ENCODE results near the gene PLXNA4. TPM values are rescaled to one million over a fixed set of nuclear protein-coding genes. Genes with fewer than 3 reads are reported as not detected.

The PLXNA4 gene
- total RNA-seq, 1 donor from 2014 or later = 16.2 TPM

- Mint-ChIP-seq H3K36me3 (ENCODE audit: unreplicated experiment) (no peaks in the 10 kb centered on the region), H3K4me1 (ENCODE audit: low read depth, unreplicated experiment) (peaks cover 10% of the 10 kb centered on the region), H3K4me3 (ENCODE audit: unreplicated experiment) (no peak overlapping the region), H3K9me3 (ENCODE audit: unreplicated experiment) (peaks cover 3% of the 10 kb centered on the region), H3K27me3 (ENCODE audit: unreplicated experiment) (peaks cover 6% of the 10 kb centered on the region), H3K27ac (ENCODE audit: unreplicated experiment) (no peak overlapping the region)
- no peak for DNase-seq
- TF ChIP-seq CTCF (IDR thresholded peaks at IDR 0.05; ENCODE audit: partially characterized antibody, unreplicated experiment) = no peak
Observed at GRCh38 chr7:132091706-132092105, 484.6 kb downstream of the PLXNA4 start.

- DNase-seq = no peak
- no peak overlapping the region for H3K4me3 Mint-ChIP-seq (ENCODE audit: unreplicated experiment)
- peaks cover 7% of the 10 kb centered on the region for H3K4me1 Mint-ChIP-seq (ENCODE audit: low read depth, unreplicated experiment)
- H3K9me3 Mint-ChIP-seq (ENCODE audit: unreplicated experiment) = peaks cover 3% of the 10 kb centered on the region
- H3K36me3 Mint-ChIP-seq (ENCODE audit: unreplicated experiment) = no peaks in the 10 kb centered on the region
- no peak overlapping the region for H3K27ac Mint-ChIP-seq (ENCODE audit: unreplicated experiment)
- H3K27me3 Mint-ChIP-seq (ENCODE audit: unreplicated experiment) = peaks cover 6% of the 10 kb centered on the region
- TF ChIP-seq CTCF (IDR thresholded peaks at IDR 0.05; ENCODE audit: partially characterized antibody, unreplicated experiment) = no peak
Observed at GRCh38 chr7:132090444-132090843, 485.8 kb downstream of the PLXNA4 start.

GRCh38 chr7:132089356-132089755 is 486.9 kb downstream of the PLXNA4 start:
- DNase-seq = no peak
- Mint-ChIP-seq H3K27ac (ENCODE audit: unreplicated experiment) (no peak overlapping the region), H3K4me1 (ENCODE audit: low read depth, unreplicated experiment) (no peaks in the 10 kb centered on the region), H3K9me3 (ENCODE audit: unreplicated experiment) (peaks cover 3% of the 10 kb centered on the region), H3K4me3 (ENCODE audit: unreplicated experiment) (no peak overlapping the region), H3K36me3 (ENCODE audit: unreplicated experiment) (no peaks in the 10 kb centered on the region), H3K27me3 (ENCODE audit: unreplicated experiment) (peaks cover 5% of the 10 kb centered on the region)
- TF ChIP-seq CTCF (IDR thresholded peaks at IDR 0.05; ENCODE audit: partially characterized antibody, unreplicated experiment) = no peak

- Mint-ChIP-seq H3K4me1 (ENCODE audit: low read depth, unreplicated experiment) (peaks cover 15% of the 10 kb centered on the region), H3K4me3 (ENCODE audit: unreplicated experiment) (no peak overlapping the region), H3K36me3 (ENCODE audit: unreplicated experiment) (no peaks in the 10 kb centered on the region), H3K27me3 (ENCODE audit: unreplicated experiment) (no peaks in the 10 kb centered on the region), H3K27ac (ENCODE audit: unreplicated experiment) (no peak overlapping the region), H3K9me3 (ENCODE audit: unreplicated experiment) (peaks cover 3% of the 10 kb centered on the region)
- DNase-seq = no peak
- TF ChIP-seq CTCF (IDR thresholded peaks at IDR 0.05; ENCODE audit: partially characterized antibody, unreplicated experiment) = no peak
Observed at GRCh38 chr7:132087421-132087820, 488.8 kb downstream of the PLXNA4 start.

- no peak overlapping the region for H3K4me3 Mint-ChIP-seq (ENCODE audit: unreplicated experiment)
- peaks cover 3% of the 10 kb centered on the region for H3K9me3 Mint-ChIP-seq (ENCODE audit: unreplicated experiment)
- DNase-seq = no peak
- no peak overlapping the region for H3K27ac Mint-ChIP-seq (ENCODE audit: unreplicated experiment)
- no peak for TF ChIP-seq CTCF (IDR thresholded peaks at IDR 0.05; ENCODE audit: partially characterized antibody, unreplicated experiment)
- H3K4me1 Mint-ChIP-seq (ENCODE audit: low read depth, unreplicated experiment) = peaks cover 18% of the 10 kb centered on the region
- H3K27me3 Mint-ChIP-seq (ENCODE audit: unreplicated experiment) = no peaks in the 10 kb centered on the region
- no peaks in the 10 kb centered on the region for H3K36me3 Mint-ChIP-seq (ENCODE audit: unreplicated experiment)
Observed at GRCh38 chr7:132084776-132085388, 491.4 kb downstream of the PLXNA4 start.
